ENCODE results near the gene CRIM1.

DNA sequence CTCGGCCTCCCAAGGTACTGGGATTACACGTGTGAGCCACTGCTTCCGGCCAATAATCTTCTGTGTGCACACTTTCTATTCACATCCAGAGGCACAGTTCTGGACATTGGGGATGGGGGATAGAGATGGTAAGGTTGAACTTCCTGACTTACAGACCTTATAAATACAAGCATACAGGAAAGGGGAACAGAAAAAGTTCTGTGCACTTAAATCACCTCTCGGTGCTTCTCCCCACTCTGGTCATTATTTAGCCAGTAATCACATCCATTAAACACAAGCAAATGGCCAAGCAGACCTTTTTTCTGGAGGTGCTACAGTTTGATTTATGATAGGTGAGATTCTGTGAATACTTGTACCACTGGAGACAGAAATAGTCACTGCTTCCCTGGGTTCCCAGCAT lies 110.6 kb downstream of the CRIM1 start:
- TF ChIP-seq, protein P1, sequence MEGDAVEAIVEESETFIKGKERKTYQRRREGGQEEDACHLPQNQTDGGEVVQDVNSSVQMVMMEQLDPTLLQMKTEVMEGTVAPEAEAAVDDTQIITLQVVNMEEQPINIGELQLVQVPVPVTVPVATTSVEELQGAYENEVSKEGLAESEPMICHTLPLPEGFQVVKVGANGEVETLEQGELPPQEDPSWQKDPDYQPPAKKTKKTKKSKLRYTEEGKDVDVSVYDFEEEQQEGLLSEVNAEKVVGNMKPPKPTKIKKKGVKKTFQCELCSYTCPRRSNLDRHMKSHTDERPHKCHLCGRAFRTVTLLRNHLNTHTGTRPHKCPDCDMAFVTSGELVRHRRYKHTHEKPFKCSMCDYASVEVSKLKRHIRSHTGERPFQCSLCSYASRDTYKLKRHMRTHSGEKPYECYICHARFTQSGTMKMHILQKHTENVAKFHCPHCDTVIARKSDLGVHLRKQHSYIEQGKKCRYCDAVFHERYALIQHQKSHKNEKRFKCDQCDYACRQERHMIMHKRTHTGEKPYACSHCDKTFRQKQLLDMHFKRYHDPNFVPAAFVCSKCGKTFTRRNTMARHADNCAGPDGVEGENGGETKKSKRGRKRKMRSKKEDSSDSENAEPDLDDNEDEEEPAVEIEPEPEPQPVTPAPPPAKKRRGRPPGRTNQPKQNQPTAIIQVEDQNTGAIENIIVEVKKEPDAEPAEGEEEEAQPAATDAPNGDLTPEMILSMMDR (IDR thresholded peaks at IDR 0.05): no peak
- no peak for TF ChIP-seq POLR2A (IDR thresholded peaks at IDR 0.05)

Measured in lower leg skin (tissue), 3 donors.